H1 (cell line): ENCODE results near the gene CGB7. TPM values are rescaled to one million over a fixed set of nuclear protein-coding genes. Genes with fewer than 3 reads are reported as not detected.

ENCODE experiments used
- CTCF ChIA-PET: fragments of 300-600 bp; sonication (Branson Sonifier 250); formaldehyde crosslinking; loops from one replicate; lab custom pipeline; 2021; ENCODE audit not compliant: partially characterized antibody; lab: Charles Lee
- POLR2A ChIA-PET: fragments of 300-600 bp; sonication (Branson Sonifier 250); formaldehyde crosslinking; loops from one replicate; lab custom pipeline; 2021; ENCODE audit warnings: inconsistent platforms; ENCODE audit not compliant: partially characterized antibody; lab: Charles Lee
- DNase-seq, 2 experiments: peaks; one replicate each; pipeline versions ENCODE4 v3.0.0 to v3.0.0-alpha.2; 2010 to 2022; ENCODE audit warnings: low spot score in 2 of 2, low read depth in 1 of 2, mixed read lengths in 1 of 2
- FAIRE-seq: peaks from 2 replicates; lab custom pipeline; 2011; peaks lifted over from hg19 to GRCh38; lab: Jason Lieb, UNC
- H2AFZ ChIP-seq: 2 replicates; pipeline ENCODE4 v1.8.1; 2012; ENCODE audit warnings: low read length, inconsistent platforms
- H2AK5ac ChIP-seq: 2 replicates; pipeline ENCODE4 v1.6.1; 2013; ENCODE audit warnings: low read depth, low read length
- H2BK120ac ChIP-seq: replicated peaks from 2 replicates; pipeline ENCODE3; 2013; ENCODE audit warnings: low read depth, low read length, inconsistent platforms
- H2BK12ac ChIP-seq: 2 replicates; pipeline ENCODE4 v1.6.1; 2013; ENCODE audit warnings: low read depth, low read length
- H2BK15ac ChIP-seq: 2 replicates; pipeline ENCODE4 v1.6.1; 2013; ENCODE audit warnings: low read length
- H2BK20ac ChIP-seq: 2 replicates; pipeline ENCODE4 v1.6.1; 2013; ENCODE audit warnings: low read length
- H2BK5ac ChIP-seq: 2 replicates; pipeline ENCODE4 v1.6.1; 2013; ENCODE audit warnings: low read depth, low read length
- H3K14ac ChIP-seq: 2 replicates; pipeline ENCODE4 v1.6.1; 2013; ENCODE audit warnings: inconsistent platforms; ENCODE audit not compliant: insufficient read length
- H3K18ac ChIP-seq: 2 replicates; pipeline ENCODE4 v1.6.1; 2013; ENCODE audit warnings: low read length; ENCODE audit errors: extremely low read depth
- H3K23ac ChIP-seq: 2 replicates; pipeline ENCODE4 v1.6.1; 2013; ENCODE audit warnings: inconsistent platforms; ENCODE audit not compliant: insufficient read length
- H3K23me2 ChIP-seq: 2 replicates; pipeline ENCODE4 v1.6.1; 2013; ENCODE audit warnings: low read depth, low read length
- H3K27ac ChIP-seq: 2 replicates; pipeline ENCODE4 v1.6.1; 2011; ENCODE audit warnings: low read depth, low read length, inconsistent platforms
- H3K27me3 ChIP-seq, 4 experiments: replicated peaks in 1 of 4; 1 replicate in 1 of 4; 2 replicates in 3 of 4; pipeline versions ENCODE4 v1.6.1 to v1.8.1; 2011 to 2013; ENCODE audit warnings: low read length in 3 of 4, mild to moderate bottlenecking in 3 of 4, inconsistent platforms in 2 of 4, mixed read lengths in 2 of 4, moderate library complexity in 1 of 4; ENCODE audit not compliant: control insufficient read depth in 3 of 4, insufficient read depth in 3 of 4; ENCODE audit errors: extremely low read depth in 1 of 4
- H3K36me3 ChIP-seq, 4 experiments: 2 replicates each; pipeline versions ENCODE4 v1.6.1 to v1.8.1; 2011 to 2013; ENCODE audit warnings: mild to moderate bottlenecking in 4 of 4, low read length in 3 of 4, moderate library complexity in 2 of 4, control low read depth in 1 of 4, inconsistent platforms in 1 of 4; ENCODE audit not compliant: insufficient read depth in 4 of 4, control insufficient read depth in 2 of 4
- H3K4ac ChIP-seq: replicated peaks from 2 replicates; pipeline ENCODE3; 2013; ENCODE audit warnings: low read length, low read depth, mixed read lengths, inconsistent platforms; ENCODE audit not compliant: insufficient read length
- H3K4me1 ChIP-seq, 4 experiments: replicated peaks in 1 of 4; 1 replicate in 1 of 4; 2 replicates in 3 of 4; pipeline versions ENCODE4 v1.6.1 to v1.8.1; 2011 to 2013; ENCODE audit warnings: low read length in 3 of 4, inconsistent platforms in 2 of 4, mixed read lengths in 1 of 4; ENCODE audit not compliant: insufficient read depth in 4 of 4, control insufficient read depth in 3 of 4
- H3K4me2 ChIP-seq, 2 experiments: 2 replicates each; pipeline versions ENCODE4 v1.6.1 to v1.8.1; 2011 to 2013; ENCODE audit warnings: low read depth in 2 of 2, low read length in 2 of 2, control low read depth in 1 of 2, inconsistent platforms in 1 of 2, mild to moderate bottlenecking in 1 of 2; ENCODE audit not compliant: insufficient read depth in 1 of 2
- H3K4me3 ChIP-seq, 4 experiments: fragments of 200-600, 300-600 bp in 1 of 4; sonication (generic), shearing (Covaris generic), sonication (Bioruptor Twin) in 1 of 4; 2 replicates each; pipeline versions ENCODE4 v1.5.1 to v1.8.1; 2011 to 2016; ENCODE audit warnings: low read length in 4 of 4, low read depth in 3 of 4, control low read depth in 2 of 4, inconsistent platforms in 2 of 4, mild to moderate bottlenecking in 2 of 4, mixed read lengths in 1 of 4, moderate library complexity in 1 of 4; ENCODE audit not compliant: insufficient read depth in 2 of 4; ENCODE audit errors: extremely low read depth in 1 of 4
- H3K56ac ChIP-seq: replicated peaks from 2 replicates; pipeline ENCODE3; 2013; ENCODE audit warnings: low read depth, mild to moderate bottlenecking, mixed read lengths, low read length, inconsistent platforms; ENCODE audit not compliant: insufficient read length
- H3K79me1 ChIP-seq: 2 replicates; pipeline ENCODE4 v1.6.1; 2013; ENCODE audit warnings: low read depth, low read length, control low read depth
- H3K79me2 ChIP-seq, 2 experiments: 2 replicates each; pipeline versions ENCODE4 v1.6.1 to v1.8.1; 2012 to 2013; ENCODE audit warnings: low read length in 2 of 2, mild to moderate bottlenecking in 2 of 2, inconsistent platforms in 1 of 2; ENCODE audit not compliant: insufficient read depth in 2 of 2, control insufficient read depth in 1 of 2
- H3K9ac ChIP-seq, 4 experiments: replicated peaks in 1 of 4; 1 replicate in 1 of 4; 2 replicates in 3 of 4; pipeline versions ENCODE4 v1.6.1 to v1.8.1; 2011 to 2013; ENCODE audit warnings: low read depth in 3 of 4, low read length in 3 of 4, control low read depth in 2 of 4, mild to moderate bottlenecking in 2 of 4, moderate library complexity in 2 of 4, inconsistent platforms in 1 of 4; ENCODE audit errors: extremely low read depth in 1 of 4
- H3K9me3 ChIP-seq, 2 experiments: 2 replicates each; pipeline versions ENCODE4 v1.6.1 to v1.8.1; 2012 to 2013; ENCODE audit warnings: mild to moderate bottlenecking in 2 of 2, moderate library complexity in 2 of 2, control low read depth in 1 of 2, inconsistent platforms in 1 of 2, low read depth in 1 of 2, low read length in 1 of 2, mixed read lengths in 1 of 2; ENCODE audit not compliant: insufficient read depth in 2 of 2
- H4K20me1 ChIP-seq, 2 experiments: replicated peaks in 1 of 2; 2 replicates each; pipeline versions ENCODE3 to v1.8.1; 2011 to 2013; ENCODE audit warnings: inconsistent platforms in 2 of 2, low read length in 2 of 2, mild to moderate bottlenecking in 1 of 2; ENCODE audit not compliant: insufficient read depth in 2 of 2, control insufficient read depth in 1 of 2
- H4K5ac ChIP-seq: 2 replicates; pipeline ENCODE4 v1.6.1; 2013; ENCODE audit warnings: low read length, low read depth, mixed read lengths, inconsistent platforms; ENCODE audit not compliant: insufficient read length
- H4K8ac ChIP-seq: 2 replicates; pipeline ENCODE4 v1.8.0; 2013; ENCODE audit warnings: mild to moderate bottlenecking, moderate library complexity, low read length, inconsistent platforms; ENCODE audit not compliant: insufficient read depth; ENCODE audit errors: extremely low read depth
- H4K91ac ChIP-seq: replicated peaks from 2 replicates; pipeline ENCODE3; 2013; ENCODE audit warnings: low read length, mixed read lengths, inconsistent platforms; ENCODE audit not compliant: insufficient read length
- E2F6 ChIP-seq: IDR thresholded peaks from 2 replicates; pipeline ENCODE4 v1.6.1; 2012; ENCODE audit warnings: inconsistent platforms
- HDAC2 ChIP-seq, 2 experiments: fragments of 300-600 bp in 1 of 2; sonication (generic) in 1 of 2; IDR thresholded peaks; 2 replicates each; pipeline ENCODE4 v1.6.1; 2011 to 2012; ENCODE audit warnings: low read depth in 2 of 2, low read length in 2 of 2, mild to moderate bottlenecking in 2 of 2, moderate library complexity in 2 of 2, borderline replicate concordance in 1 of 2, inconsistent platforms in 1 of 2
- SAP30 ChIP-seq: fragments of 300-600 bp; sonication (generic); IDR thresholded peaks from 2 replicates; pipeline ENCODE4 v1.7.1; 2012; ENCODE audit warnings: low read length, moderate library complexity, mild to moderate bottlenecking, inconsistent platforms; ENCODE audit not compliant: insufficient read depth, insufficient replicate concordance
- SUZ12 ChIP-seq: fragments of 200-600 bp; sonication (generic); IDR thresholded peaks from 2 replicates; pipeline ENCODE4 v1.6.1; 2012; ENCODE audit warnings: mild to moderate bottlenecking, inconsistent platforms, low read length, moderate library complexity, mixed read lengths
- WGBS, 2 experiments: shearing (Covaris generic) in 1 of 2; methylation state at CpG; one replicate each; pipeline versions ENCODE4 v1.1.6 to v1.1.7; 2013 to 2015; ENCODE audit warnings: low lambda C conversion rate in 2 of 2, mixed read lengths in 2 of 2, inconsistent platforms in 1 of 2, low coverage in 1 of 2, missing lambda C conversion rate in 1 of 2; ENCODE audit not compliant: insufficient replicate concordance in 2 of 2, insufficient coverage in 1 of 2, insufficient read length in 1 of 2; ENCODE audit errors: extremely low coverage in 1 of 2, missing lambda C conversion rate in 1 of 2; 5-methylcytosine and 5-hydroxymethylcytosine counted together
- polyA plus RNA-seq, 7 experiments: library from polyadenylated mRNA; depleted of rRNA in 3 of 7; stranded (reverse) in 5 of 7; unstranded in 2 of 7; fragments of >200 nt in 5 of 7; fragments of 200-250 nt in 2 of 7; gene quantifications; 1 replicate in 5 of 7; 2 replicates in 1 of 7; 4 replicates in 1 of 7; pipeline versions ENCODE4 v1.2.1 to v1.2.3, GENCODE V29; 2011 to 2013; ENCODE audit warnings: missing spikeins in 2 of 7, mixed read lengths in 2 of 7
- total RNA-seq: library from RNA; stranded (reverse); fragmentation: NEBNext Ultra II Directional; extraction: Animal tissue kit (Norgen Biotek cat#: 25700); gene quantifications from 2 replicates; pipeline ENCODE4 v1.2.1, GENCODE V29; 2021

The CGB7 gene
- total and polyA plus RNA-seq, 2 of the 8 experiments (the other 6 are each of a cell fraction or from before 2014, with no cell fraction given) = 1.2 to 2.2 TPM

DNA sequence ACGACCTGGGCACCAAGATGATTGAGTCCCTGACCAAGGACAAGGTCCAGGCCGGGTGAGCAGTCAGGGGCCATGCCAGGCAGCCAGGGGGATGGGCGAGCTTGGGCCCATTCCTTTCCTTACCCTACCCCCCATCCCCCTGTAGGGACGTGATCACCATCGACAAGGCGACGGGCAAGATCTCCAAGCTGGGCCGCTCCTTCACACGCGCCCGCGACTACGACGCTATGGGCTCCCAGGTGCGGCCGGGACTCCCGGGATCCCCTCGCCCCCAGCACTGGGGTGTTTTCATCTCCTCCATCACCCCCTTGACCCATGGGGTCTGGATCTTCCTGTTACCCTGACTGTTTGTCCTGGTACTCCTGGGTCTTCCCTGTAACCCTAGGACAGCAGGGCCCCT lies 47.7 kb downstream of the CGB7 start:
- Histone ChIP-seq H2AK5ac (no peak overlapping the region), H3K27me3 (no peaks in the 10 kb centered on the region), H3K23ac (no peak overlapping the region), H2BK120ac (no peak overlapping the region), H3K36me3 (peaks cover 14 to 39% (median 31%) of the 10 kb centered on the region in 4 experiments; a peak in 7 of 8 replicates), H3K14ac (no peak overlapping the region), H2BK15ac (no peak overlapping the region), H2BK5ac (no peak overlapping the region), H3K9ac (no peak overlapping the region), H3K4ac (no peak overlapping the region), H3K79me2 (no peaks in the 10 kb centered on the region), H2BK12ac (no peak overlapping the region), H3K23me2 (no peaks in the 10 kb centered on the region), H3K79me1 (peaks cover 2% of the 10 kb centered on the region; the same call in 1 of the 2 replicates), H4K91ac (no peak overlapping the region), H2AFZ (no peak overlapping the region), H3K9me3 (no peaks in the 10 kb centered on the region), H3K27ac (no peak overlapping the region), H3K4me2 (no peak overlapping the region), H2BK20ac (no peak overlapping the region), H3K18ac (no peak overlapping the region), H4K5ac (no peak overlapping the region), H3K4me1 (no peaks in the 10 kb centered on the region), H4K20me1 (peaks cover 3 to 13% of the 10 kb centered on the region in 2 experiments), H4K8ac (no peak overlapping the region), H3K4me3 (no peak overlapping the region), H3K56ac (no peak overlapping the region)
- 93% methylated on average over 18 of the region's 18 CpGs; no CpG with 5 or more reads in 1 of the 2 experiments for WGBS, 2 experiments
- POLR2A ChIA-PET = interaction anchor here (0.6 to 2.2 kb wide), 4 partner anchors 8 to 11 kb away, joined by 3 to 8 read pairs (median 4); no protein-coding TSS in a partner anchor
- FAIRE-seq (no peak), DNase-seq (no peak)
- TF ChIP-seq SUZ12 = no peak
- no peak for TF ChIP-seq HDAC2 (IDR thresholded peaks at IDR 0.05; ENCODE audit: borderline replicate concordance in 1 of 2, low read depth in 2 of 2, low read length in 2 of 2)
- no peak for TF ChIP-seq SAP30
- no peak for TF ChIP-seq E2F6
- CTCF ChIA-PET = interaction anchor here (0.6 to 6.2 kb wide), 8 partner anchors 8 to 216 kb away, joined by 3 to 66 read pairs (median 4); partner anchors contain the start of genes CGB2 and LHB
